ENCODE data around the gene TXLNB. TPM values are rescaled to one million over a fixed set of nuclear protein-coding genes. Genes with fewer than 3 reads are reported as not detected.

TXLNB gene
- polyA plus RNA-seq, 1 of the 3 experiments (the other 2 are of a cell fraction) = 0.12 TPM

DNA sequence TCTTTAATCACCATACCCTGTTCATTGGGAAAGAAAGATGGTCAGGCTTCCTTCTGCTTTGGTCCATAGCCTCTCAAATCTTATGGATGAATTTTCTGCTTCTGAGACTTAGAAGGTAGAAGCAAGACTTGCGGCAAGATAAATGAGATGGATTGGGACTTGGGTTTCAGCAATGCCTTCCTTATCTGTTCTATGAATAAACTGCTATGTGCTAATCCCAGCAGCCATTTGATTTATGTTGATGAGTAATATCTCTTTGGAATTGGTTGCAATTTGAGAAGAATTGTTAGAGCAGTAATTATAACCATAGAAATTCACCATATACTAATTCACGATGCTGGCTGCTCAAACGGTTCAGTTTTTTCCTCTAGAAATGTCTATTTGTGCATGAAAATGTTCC is 48.3 kb downstream of the TXLNB start (continued):
- no peak for TF ChIP-seq GABPA (IDR thresholded peaks at IDR 0.05; ENCODE audit: low read depth)

DNA sequence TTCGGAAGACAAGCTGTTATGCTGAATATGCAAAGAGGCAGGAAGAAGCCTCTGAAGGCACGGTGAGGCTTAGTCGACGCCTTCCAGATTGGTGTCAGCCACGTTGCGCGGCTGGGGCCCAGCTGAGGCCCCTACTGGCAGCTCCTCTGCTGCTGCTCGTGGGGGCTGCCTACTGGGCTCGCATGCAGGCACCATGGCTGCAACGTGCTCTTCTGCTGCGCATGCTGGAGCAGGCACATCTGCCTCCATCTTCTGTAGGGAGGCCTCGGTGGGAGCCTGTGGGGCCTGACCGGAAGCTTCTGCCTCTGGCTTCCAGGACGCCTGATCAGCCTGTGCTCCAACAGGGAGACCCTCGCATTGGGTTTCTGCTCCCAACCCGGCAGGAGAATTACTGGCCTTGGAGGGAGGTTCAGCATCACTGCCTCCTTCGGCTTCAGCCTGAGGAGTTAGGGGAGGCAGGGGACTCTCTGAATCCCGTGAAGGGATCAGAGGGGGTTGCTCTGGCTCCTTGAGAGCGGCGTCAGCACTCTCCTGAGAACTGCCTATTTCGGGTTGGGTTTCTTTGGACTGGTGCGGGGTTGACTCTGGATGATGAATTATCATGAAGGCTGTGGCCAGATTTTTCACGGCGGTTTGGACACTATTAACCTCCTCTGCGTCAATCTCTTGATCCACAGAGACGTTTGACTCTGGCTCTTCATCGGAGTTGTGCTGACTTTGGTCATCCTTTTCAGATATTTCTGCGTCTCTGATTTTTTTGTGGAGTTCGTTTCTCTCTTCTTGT is 49.1 kb downstream of the TXLNB start:
- Histone ChIP-seq H3K4me1 (ENCODE audit: control insufficient read depth in 1 of 2, insufficient read depth in 2 of 2, low read depth in 1 of 2, low read length in 1 of 2) (no peaks in the 10 kb centered on the region), H3F3A (replicated peaks; ENCODE audit: insufficient read depth) (peaks cover 3% of the 10 kb centered on the region), H3K36me3 (replicated peaks in 1 of 2; ENCODE audit: control insufficient read depth in 1 of 2, insufficient read depth in 2 of 2, low read length in 1 of 2) (no peaks in the 10 kb centered on the region), H4K20me1 (ENCODE audit: insufficient read depth) (no peaks in the 10 kb centered on the region), H3K4me3 (ENCODE audit: low read depth in 2 of 2, low read length in 1 of 2) (no peak overlapping the region), H3K9me3 (no peaks in the 10 kb centered on the region), H3K9me2 (no peaks in the 10 kb centered on the region), H3K4me2 (no peak overlapping the region), H3K27ac (ENCODE audit: low read depth in 2 of 2, low read length in 1 of 2) (no peak overlapping the region), H2AFZ (ENCODE audit: low read depth) (no peak overlapping the region), H3K27me3 (ENCODE audit: insufficient read depth) (peaks cover 15% of the 10 kb centered on the region; the same call in 1 of the 2 replicates), H3K79me2 (ENCODE audit: insufficient read depth) (no peaks in the 10 kb centered on the region), H3K9ac (no peak overlapping the region)
- ChIA-PET CTCF (no interaction called here), POLR2A (no interaction called here)
- TF ChIP-seq GATA2 (CRISPR knock-in tag; IDR thresholded peaks at IDR 0.05) (no peak), RFX5 (IDR thresholded peaks at IDR 0.05; ENCODE audit: low read length) (no peak), NRF1 (IDR thresholded peaks at IDR 0.05; ENCODE audit: low read depth, low read length) (no peak), MAX (IDR thresholded peaks at IDR 0.05; ENCODE audit: low read depth) (no peak), MXI1 (IDR thresholded peaks at IDR 0.05; ENCODE audit: low read depth, low read length) (no peak), TCF12 (IDR thresholded peaks at IDR 0.05) (no peak), NFIC (IDR thresholded peaks at IDR 0.05; ENCODE audit: borderline replicate concordance) (no peak), USF2 (IDR thresholded peaks at IDR 0.05; ENCODE audit: borderline replicate concordance, low read depth, low read length) (no peak), TEAD4 (IDR thresholded peaks at IDR 0.05; ENCODE audit: borderline replicate concordance, insufficient read depth) (no peak), GABPA (IDR thresholded peaks at IDR 0.05; ENCODE audit: low read depth) (no peak), POLR2AphosphoS5 (IDR thresholded peaks at IDR 0.05; ENCODE audit: low read depth, low read length) (no peak), RXRA (IDR thresholded peaks at IDR 0.05; ENCODE audit: borderline replicate concordance, low read depth) (no peak), SMC3 (IDR thresholded peaks at IDR 0.05; ENCODE audit: low read depth, low read length) (no peak), CTCF (IDR thresholded peaks at IDR 0.05) (no peak), TAF1 (IDR thresholded peaks at IDR 0.05; ENCODE audit: borderline replicate concordance, low read depth, low read length) (no peak), FOSL2 (IDR thresholded peaks at IDR 0.05; ENCODE audit: borderline replicate concordance, low read depth) (no peak), MEF2A (IDR thresholded peaks at IDR 0.05; ENCODE audit: borderline replicate concordance, low read depth) (no peak), IRF3 (IDR thresholded peaks at IDR 0.05; ENCODE audit: low read depth, low read length) (no peak), YY1 (IDR thresholded peaks at IDR 0.05; ENCODE audit: low read depth) (no peak)
- TF ChIP-seq, protein P1, sequence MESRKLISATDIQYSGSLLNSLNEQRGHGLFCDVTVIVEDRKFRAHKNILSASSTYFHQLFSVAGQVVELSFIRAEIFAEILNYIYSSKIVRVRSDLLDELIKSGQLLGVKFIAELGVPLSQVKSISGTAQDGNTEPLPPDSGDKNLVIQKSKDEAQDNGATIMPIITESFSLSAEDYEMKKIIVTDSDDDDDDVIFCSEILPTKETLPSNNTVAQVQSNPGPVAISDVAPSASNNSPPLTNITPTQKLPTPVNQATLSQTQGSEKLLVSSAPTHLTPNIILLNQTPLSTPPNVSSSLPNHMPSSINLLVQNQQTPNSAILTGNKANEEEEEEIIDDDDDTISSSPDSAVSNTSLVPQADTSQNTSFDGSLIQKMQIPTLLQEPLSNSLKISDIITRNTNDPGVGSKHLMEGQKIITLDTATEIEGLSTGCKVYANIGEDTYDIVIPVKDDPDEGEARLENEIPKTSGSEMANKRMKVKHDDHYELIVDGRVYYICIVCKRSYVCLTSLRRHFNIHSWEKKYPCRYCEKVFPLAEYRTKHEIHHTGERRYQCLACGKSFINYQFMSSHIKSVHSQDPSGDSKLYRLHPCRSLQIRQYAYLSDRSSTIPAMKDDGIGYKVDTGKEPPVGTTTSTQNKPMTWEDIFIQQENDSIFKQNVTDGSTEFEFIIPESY (IDR thresholded peaks at IDR 0.05; ENCODE audit: borderline replicate concordance, low read depth) = no peak
- WGBS (ENCODE audit: low lambda C conversion rate) = 38% methylated on average over 19 of the region's 29 CpGs
- no peak for DNase-seq
